T follicular helper cell (primary cell): ENCODE results near the gene LHX3.

Source experiments
- DNase-seq: peaks from one replicate; pipeline ENCODE4 v3.0.0-alpha.2; 2020; ENCODE audit warnings: low read depth

LHX3 gene

DNA sequence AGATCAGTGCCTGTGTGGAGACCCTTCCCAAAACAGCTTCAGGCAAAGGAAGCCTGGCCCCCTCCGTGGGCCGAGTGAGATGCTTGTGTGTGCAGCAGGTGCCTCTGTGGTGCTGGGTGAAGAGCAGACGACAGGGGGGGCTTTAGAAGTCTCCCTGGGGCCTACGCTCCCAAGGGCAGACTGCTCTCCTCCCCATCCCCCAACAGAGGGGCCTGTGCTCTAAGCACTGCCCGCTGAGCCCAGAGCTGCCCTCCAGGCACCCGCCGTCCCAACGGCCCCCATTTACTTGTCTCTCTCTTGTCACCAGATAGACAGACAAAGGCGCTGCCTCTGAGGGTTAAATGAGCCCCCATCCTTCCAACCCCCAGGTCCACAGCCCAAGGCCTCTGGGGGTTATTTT, 2.7 kb upstream of the LHX3 start:
- no peak for DNase-seq

DNA sequence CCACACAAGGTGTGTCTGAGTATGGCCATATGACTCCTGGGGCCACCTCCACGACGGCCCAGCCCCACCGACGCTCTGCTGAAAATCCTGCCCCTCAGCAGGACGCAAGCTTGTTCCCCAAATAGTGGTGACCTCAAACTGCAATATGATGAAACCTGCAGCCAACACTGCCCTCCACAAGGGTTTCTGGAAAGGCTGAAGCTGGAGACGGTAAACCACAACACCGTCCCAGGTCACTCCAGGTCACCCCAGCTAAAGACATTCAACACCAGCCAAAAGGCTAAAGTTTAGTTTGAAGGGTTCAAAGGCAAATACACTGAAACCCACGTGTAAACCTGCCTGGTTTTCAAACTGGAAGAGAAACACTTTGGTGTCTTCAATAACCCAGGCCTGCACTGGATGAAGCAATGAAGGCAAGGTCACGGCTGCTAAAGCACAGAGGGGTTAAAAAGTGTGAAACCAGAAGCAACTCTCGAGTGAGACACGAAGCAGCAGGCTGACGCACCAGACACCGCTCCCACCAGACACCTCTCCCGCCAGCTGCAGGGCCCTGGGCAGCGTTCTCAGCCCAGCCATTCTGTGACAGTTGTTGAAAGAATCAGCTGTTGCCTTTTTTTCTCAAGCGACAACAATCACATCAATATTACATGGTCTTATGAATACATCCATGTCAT, 1.8 kb upstream of the LHX3 start:
- DNase-seq: no peak

DNA sequence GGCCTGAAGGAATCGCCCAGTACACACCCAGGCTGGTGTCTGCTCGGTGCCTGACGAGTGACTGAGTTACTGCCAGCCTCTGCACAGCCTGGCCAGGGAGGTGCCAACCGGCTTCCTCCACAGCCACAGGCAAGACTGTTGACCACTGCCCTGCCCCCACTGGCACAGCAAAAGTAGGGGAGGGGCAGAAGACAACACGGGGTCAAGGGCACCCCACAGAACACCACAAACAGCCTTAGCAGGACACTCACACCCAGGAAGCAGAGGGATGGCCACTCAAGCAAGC, 722 bp upstream of the LHX3 start:
- no peak for DNase-seq

DNA sequence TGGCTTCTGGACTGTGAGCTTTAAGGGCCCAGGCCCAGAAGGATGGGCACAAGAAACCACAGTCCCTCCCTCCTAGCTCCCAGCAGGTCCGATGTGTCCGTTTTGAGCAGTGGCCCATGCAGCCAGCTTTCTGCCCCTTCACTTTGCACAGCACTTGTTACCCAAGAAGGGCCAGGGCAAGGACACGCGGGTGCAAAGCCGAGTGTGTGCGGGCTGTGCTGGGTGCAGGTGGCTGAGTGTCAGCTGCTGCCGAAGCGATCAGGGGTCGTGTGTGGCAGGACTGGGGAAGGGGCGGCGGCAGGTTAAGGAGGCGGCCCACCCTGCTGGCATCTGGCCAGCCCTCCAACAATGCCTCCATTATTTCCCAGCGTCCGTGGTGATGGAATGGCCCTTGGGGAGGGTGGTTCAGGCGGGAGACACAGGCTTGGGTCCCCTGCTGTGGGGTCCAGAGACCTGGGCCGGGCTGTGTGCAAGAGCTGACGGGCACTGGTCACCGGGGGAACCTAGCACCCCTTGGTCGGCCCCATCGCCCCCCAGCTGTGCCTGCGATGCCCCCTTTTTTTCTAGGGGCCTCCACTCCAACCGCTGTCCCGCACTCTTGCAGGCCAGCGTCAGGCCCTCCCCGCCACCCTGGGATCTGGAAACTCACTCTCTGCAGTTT, 653 bp downstream of the LHX3 start:
- DNase-seq: no peak

DNA sequence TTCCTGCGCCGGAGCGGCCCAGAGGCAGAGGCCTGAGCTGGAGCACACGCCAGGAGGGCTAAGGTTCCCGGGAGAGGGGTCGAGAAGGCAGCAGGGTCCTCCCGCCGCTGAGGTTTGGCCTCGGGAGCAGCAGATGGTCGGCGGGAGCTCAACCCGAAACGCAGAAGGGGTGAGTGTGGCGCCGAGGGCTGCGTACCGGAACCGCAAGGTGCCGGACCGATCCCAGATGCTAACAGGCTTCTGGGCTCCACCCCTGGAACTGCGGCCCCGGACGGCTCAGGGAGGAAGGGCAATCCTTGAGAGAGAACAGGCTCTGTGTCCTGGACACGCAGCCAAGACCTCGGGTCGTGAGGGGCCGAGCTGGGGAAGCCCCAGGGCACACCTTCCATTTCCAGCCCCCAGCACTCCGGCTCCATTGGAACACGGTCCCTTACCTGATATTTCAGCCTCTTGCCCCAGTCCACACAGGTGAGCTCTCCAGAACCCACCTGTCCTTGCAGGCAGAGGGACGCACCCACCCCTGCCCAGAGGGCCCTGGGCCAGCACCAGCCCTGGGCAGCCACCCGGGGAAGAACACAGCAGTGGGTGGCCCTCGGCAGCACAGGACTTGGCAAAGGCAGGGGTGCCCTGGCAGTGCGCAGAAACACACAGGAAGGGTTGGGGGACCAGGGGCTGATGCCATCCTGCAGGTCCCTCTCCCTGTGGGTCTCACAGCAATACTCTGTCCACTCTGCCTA, 1.4 kb downstream of the LHX3 start:
- DNase-seq: no peak

DNA sequence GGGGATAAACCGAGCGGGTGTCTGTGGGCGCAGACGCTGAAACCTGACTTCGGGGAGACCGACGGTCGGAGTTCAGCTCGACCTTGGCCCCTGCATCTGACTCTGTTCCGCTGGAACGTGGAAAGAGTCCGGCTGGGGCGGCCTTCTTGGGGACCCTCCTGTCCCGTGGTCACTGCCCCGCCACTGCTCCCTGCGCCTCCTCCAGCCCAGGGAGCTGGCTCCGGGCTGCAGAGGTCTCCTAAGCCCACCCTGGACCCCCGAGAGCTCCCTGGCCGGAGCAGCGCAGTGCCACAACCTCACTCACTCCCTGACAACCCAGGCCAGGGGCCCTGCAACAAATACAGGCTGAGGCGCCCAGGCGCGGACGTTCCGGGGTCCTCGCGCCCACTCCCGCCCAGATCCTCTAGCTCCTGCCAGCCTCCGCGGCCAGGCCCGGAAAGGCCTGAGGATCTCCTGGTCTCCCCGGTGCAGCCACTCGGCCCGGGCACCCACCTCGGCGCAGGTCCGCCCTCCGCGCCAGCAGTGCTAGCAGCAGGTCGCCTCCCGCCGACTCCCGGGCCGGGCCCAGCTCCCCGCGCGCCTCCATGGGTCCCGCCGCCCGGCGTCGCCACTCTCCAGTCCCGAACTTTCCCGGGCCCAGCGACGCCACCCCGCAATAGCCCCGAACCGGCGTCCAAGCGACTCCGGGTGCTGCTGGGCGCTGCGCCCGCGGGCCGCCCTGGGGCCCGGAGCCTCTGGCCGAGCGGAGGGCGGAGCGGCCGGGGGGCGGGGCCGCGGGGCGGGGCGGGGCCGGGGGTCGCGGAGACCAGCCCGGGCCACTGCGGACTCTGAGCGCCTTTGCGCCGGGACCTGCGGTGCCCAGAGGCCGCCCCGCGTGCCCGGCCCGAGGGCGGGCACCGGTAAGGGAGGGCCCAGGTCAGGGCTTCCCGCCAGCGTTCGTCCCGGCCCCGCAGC, 2.2 kb downstream of the LHX3 start:
- no peak for DNase-seq

DNA sequence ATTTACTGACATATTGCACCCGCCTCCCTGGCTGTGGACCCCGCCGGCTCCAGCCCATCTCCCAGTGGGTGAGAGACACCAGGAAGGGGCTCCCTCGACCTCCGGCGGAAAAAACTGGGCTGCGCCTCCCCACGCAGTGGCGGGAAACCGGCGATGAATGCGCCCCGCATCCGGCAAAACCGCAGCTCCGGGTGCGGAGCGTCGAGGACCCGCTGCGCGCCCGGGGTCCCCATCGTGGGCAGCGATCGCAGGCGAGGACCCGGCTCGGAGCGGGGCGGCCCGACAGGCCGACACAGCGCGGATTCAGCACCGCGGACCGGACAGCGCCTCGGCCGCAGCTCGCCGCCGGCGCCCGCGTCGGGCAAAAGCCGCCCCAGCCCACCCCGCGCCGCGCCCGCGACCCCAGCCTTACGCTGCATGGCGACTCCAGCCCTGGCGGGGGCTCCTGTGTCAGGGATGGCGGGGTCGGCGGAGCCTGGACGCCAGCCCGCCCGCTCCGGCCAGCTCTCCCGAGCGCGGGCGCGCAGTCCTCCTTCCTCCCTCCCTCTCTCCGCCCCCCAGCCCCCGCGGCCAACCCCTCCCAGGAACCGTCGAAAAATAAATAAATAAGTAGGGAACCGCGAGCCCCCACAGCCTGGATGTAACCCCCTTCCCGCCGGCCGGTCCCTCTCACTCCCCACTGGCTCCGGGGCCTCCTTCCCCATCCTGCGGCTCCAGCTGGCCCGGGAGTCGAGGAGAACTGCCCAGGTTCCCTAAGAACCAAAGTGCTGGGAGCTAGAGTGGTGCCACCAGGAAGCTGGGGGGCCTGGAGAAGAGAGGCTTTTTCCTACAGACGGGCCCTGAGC, 3.1 kb downstream of the LHX3 start:
- no peak for DNase-seq

DNA sequence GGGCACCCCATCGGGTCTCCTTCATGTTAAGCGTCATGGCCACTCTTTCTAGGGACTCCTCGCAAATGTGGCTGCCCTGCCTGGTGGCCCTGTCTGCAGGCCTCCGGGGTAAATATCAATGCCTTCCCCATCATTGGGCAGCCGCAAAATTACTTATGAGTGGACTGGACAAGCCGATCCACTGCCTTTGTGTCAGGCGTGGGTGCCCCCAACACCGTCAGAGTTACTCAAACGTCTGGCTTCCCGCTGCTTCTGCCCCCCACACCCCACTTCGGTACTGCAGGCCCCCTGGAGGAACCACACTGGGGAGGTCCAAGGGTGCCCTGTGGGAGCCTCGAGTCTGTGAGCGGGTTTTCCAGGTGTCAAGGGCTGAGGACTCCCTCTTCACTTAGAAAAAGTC, 3.8 kb downstream of the LHX3 start:
- no peak for DNase-seq

DNA sequence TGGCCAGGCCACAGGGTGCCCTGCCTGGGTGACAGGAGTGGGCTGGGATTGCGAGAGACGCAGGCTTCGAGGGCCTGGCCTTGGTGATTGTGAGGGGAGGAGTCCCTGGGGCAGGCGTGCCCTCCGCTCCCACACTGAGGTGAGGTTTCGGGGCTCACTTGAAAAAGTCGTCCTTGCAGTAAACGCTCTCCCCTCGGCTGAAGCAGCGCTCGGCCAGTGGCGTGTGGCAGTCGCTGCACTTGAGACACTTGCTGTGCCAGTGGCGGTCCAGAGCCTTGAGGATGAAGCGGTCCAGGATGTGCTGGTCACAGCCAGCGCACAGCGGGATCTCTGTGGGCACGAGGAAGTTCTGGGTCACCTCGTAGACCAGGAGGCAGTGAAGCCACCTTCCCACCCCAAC, 4.5 kb downstream of the LHX3 start:
- no peak for DNase-seq

DNA sequence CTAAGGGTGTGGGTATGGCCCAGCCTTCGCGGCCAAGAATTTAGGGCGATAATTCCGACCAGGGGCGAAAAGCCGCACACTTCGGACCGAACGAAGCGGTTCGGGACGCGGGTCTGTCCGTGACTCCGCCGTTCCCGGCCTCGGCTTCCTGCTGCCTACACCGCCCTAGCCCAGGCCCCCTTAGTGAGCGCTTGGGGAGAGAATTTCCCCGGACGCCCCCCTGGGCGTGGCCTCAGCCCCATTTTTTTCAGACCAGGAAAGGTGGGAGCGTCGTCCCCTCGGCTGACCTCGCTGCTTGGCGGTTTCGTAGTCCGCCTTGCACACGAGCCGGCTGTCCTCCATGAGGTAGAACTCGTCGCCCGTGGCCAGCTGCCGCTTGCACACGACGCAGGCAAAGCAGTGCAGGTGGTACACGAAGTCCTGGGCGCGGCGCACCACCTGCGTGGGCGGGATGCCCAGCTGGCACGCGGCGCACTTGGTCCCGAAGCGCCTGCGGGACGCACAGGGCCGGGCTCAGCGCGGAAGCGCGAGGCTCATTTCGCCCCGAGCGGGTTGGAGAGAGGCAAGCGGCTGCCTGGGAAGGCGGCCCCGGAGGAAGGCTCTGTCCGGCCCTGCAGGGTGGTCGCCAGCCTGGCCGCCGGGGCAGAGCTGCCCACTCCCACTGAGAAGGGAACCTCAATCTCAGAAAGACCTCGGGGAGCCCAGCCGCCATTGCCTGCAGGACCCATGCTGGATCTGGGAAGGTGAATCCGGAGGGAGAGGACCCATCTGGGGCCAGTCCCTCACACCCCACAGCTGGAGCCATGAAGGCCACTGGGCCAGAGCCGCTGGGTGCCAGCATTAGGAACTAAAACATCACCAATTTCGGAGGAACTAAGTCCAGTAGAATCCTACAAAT, 5.3 kb downstream of the LHX3 start:
- DNase-seq: no peak

DNA sequence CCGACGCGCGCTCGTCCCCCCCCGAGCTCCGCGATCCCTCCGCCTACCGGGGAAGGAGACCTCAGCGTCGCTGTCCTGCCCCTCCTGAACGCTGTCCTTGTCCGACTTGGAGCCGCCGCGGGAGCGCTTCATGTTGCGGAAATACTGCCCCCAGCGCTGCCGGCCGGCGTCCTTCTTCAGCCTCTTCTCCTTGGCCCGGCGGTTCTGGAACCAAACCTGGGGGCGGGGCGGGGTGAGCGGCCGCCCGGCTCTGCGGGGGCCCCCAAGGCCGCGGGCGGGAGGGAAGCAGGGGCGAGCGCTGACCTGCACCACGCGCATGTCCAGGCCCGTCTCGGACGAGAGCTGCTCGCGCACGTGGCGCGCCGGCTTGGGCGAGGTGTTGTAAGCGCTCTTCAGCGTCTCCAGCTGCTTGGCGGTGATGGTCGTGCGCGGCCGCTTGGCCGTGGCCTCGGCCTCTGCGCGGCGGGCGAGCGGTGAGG, 6.3 kb downstream of the LHX3 start:
- DNase-seq: no peak

DNA sequence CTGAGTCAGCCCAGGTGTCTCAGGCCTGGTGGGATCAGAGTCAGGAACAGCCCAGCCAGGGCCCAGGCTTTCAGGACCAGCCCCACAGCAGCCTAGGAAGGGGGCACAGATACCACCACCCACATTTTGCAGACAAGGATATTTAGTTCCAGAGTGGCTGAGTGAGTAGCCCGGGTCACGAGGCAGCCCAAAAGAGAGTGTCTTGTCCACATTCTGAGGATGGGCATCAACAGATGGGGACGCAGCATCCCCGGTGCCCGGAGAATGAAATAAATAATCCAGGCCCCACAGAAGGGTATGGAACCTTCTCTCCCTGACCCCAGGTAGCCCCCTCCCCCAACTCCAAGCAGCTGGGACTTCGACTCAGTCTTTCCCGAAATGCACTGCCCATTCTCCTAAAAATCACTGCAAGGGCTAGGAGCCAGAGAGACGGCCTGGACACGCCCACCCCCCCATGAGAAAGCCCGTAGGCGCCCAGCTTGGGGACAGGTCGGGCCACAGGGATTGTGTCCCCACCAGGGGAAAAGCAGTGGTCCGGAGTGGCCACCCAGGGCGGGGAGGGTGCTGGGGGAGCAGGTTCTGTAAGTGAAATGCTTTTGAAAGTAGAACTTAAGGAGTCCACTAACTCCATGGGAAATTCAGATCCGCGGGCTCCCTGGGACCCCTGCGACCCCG, 6.9 kb downstream of the LHX3 start:
- no peak for DNase-seq

DNA sequence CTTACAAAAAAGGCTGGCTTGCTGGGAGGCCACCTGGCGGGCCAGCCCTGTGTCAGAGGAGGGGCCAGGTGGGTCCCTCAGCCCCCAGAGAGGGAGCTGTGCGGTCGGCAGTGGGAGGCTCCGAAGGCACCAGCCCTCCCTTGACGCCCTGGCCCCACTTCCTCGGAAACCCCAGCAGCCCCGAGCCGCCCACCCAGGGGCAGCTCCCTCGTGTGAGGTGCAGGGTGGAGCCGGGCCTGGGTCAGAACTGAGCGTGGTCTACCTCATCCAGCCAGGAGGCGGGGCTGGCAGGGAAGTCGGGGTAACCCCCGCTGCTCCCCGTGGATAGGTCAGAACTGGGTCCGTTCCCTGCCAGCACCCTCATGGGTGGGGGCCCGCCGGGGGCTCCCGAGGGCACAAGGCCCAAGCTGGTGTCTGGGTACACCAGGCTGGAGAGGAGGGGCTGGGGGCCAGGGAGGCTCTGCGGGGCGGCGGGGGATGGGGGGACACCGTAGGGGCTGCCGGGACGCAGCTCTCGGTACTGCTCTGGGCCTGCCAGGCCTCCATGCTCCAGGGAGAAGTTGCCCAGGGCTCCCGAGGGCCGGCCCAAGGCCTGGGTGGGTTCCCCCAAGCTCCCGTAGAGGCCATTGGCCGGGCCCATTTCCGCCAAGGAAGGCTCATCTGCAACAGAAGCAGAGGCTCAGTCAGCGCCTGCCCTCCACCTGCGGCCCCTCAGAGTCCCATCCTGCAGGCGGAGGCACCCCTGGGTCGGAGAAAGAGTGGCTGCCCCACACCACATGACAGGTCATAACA, 7.6 kb downstream of the LHX3 start:
- no peak for DNase-seq

DNA sequence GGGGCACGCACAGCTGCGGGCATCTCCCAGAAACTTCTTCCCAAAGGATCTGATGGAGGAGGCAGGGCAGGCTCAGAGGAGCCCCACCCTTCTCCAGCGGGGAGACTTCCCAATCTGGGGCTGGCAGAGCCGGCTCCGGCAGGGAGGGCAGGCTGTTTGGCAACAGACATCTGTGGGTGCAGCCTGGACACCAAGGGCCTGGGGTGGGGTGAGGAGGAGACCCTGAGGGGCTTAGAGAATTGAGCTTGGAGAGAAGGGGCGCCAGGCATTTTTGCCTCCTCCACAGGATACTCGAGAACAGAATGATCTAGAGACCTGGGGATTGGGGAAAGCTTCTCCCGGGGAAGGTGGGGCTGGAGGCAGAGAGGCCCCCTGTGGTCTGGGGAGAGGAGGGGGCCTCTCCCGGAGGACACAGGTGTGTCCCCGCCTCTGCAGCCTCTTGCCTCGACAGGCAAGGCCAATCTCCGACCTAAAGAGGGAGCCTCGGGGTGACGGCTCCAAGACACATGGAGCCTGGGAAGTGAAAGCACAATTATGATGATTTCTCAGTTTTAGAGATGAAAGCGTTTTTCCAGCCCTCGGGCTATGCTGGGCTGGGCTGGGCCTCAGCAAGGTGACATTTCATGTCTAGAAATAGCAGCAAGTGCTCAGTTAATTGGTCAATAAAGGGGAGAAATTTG, 8.4 kb downstream of the LHX3 start:
- DNase-seq: no peak

DNA sequence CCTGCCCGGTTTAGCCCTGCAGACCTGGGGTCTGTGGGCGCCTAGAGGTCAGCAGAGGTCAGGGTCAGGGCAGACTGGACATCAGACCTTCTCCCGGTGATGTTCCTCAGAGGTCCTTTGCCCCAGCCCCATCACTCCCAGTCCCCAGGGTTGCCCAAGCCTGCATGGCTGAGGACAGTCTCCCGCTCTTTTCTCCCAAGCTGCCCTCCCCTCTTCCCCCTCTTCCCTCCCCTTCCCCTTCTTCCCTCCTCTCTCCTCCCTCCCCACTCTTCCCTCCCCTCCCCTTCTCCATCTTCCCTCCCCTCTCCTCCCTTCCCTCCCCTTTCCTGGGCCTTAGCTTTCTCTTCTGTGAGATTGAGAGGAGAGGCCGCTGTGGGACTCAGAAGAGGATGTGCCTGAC, 10.4 kb downstream of the LHX3 start:
- no peak for DNase-seq

DNA sequence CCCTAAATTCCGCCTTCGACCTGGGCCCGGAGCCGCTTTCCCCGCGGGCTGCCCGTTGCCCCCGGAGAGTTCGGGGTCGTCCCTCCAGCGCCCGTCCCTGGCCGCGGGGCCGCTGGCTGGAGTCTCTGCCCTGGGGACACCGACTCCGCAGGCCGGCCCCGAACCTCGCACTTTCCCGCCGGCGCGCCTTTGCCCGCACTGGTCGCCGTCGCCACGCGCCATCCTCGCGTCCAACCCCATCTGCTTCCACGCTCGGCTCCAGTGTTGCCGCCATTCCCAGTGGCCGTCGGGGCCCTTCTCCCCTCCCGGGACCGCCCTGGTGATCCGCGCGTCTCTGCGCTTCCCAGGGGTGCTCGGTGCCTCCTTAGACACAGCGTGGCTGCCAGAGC, 11.0 kb downstream of the LHX3 start:
- DNase-seq: no peak

DNA sequence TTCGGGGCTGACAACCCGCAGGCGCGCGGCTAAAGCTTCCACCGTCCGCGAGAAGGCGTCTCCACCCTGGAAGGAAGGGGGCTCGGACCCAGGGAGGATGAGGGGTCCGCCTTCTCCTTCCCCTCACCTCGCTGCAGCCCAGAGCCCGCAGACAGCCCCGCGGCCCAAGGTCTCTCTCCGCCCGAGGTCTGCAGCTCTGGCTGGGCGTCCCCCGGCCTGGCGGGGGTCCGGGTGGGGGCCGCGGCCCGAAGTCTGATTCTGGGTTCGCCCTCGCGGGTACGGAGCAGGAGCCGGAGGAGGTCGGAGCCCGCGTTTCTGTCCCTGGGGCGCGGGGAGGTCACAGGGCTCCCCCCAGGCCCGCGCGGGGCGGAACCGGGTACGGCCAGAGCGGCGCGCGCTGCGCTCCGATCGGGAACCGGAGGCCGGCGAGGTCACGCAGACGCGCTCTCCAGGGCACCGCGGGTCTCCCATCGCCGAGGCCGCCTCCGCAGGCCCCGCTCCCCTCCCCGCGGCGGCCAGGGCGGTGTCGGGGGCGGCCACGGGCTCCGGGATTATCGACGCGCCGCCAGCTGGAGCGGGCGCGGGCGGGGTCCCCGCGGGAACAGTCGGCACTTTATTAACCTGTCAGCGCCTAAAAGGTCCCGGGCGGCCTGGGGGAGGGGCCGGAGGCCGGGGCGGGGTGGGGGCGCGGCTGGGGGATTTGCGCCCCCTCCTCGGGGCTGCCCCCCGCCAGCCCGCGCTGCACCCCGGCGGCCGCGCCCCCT, 11.6 kb downstream of the LHX3 start:
- no peak for DNase-seq
